Calu3 (cell line): ENCODE data around the gene STK33. TPM values are rescaled to one million over a fixed set of nuclear protein-coding genes. Genes with fewer than 3 reads are reported as not detected.

ENCODE experiments used
- BruUV-seq: library from RNA; stranded (reverse); fragments of 400-500 nt; replicated peaks from 2 replicates; lab custom pipeline; 2021; lab: Mats Ljungman, UMichigan
- CTCF ChIA-PET: fragments of 300-600 bp; sonication (Branson Sonifier 250); formaldehyde crosslinking; loops from one replicate; lab custom pipeline; 2022; ENCODE audit warnings: antibody characterized with exemption; lab: Charles Lee
- DNase-seq: peaks from one replicate; pipeline ENCODE4 v3.0.0; 2022
- H3K27ac Mint-ChIP-seq: one replicate; pipeline ENCODE4 v1.8.0; 2022; ENCODE audit warnings: mixed read lengths; ENCODE audit not compliant: unreplicated experiment
- H3K27me3 Mint-ChIP-seq: one replicate; pipeline ENCODE4 v1.8.0; 2022; ENCODE audit warnings: mixed read lengths; ENCODE audit not compliant: unreplicated experiment
- H3K36me3 Mint-ChIP-seq: one replicate; pipeline ENCODE4 v1.8.0; 2022; ENCODE audit warnings: mild to moderate bottlenecking, moderate library complexity, mixed read lengths; ENCODE audit not compliant: insufficient read depth, unreplicated experiment
- H3K4me1 Mint-ChIP-seq: one replicate; pipeline ENCODE4 v1.8.0; 2022; ENCODE audit warnings: mild to moderate bottlenecking, low read depth, mixed read lengths; ENCODE audit not compliant: unreplicated experiment
- H3K4me3 Mint-ChIP-seq: one replicate; pipeline ENCODE4 v1.8.0; 2022; ENCODE audit warnings: mild to moderate bottlenecking, low read depth, moderate library complexity, mixed read lengths; ENCODE audit not compliant: unreplicated experiment
- H3K9me3 Mint-ChIP-seq: one replicate; pipeline ENCODE4 v1.8.0; 2022; ENCODE audit warnings: low read depth, mixed read lengths; ENCODE audit not compliant: unreplicated experiment
- intact Hi-C: fragments of 100-400 bp; cut with micrococcal nuclease; formaldehyde crosslinking; loops from one replicate; pipeline ENCODE4 v1.10.0; 2022; ENCODE audit not compliant: unreplicated experiment
- total RNA-seq: library from RNA; stranded (reverse); gene quantifications from 2 replicates; pipeline ENCODE4 v1.2.3, GENCODE V29; 2022
- TF ChIP-seq, protein P1 (sequence below): fragments of 200-600 bp; IDR thresholded peaks from one replicate; pipeline ENCODE4 v1.8.0; 2022; ENCODE audit warnings: antibody characterized with exemption; ENCODE audit not compliant: unreplicated experiment

STK33 gene
- total RNA-seq, 1 experiment from 2014 or later = 3.0 TPM

DNA sequence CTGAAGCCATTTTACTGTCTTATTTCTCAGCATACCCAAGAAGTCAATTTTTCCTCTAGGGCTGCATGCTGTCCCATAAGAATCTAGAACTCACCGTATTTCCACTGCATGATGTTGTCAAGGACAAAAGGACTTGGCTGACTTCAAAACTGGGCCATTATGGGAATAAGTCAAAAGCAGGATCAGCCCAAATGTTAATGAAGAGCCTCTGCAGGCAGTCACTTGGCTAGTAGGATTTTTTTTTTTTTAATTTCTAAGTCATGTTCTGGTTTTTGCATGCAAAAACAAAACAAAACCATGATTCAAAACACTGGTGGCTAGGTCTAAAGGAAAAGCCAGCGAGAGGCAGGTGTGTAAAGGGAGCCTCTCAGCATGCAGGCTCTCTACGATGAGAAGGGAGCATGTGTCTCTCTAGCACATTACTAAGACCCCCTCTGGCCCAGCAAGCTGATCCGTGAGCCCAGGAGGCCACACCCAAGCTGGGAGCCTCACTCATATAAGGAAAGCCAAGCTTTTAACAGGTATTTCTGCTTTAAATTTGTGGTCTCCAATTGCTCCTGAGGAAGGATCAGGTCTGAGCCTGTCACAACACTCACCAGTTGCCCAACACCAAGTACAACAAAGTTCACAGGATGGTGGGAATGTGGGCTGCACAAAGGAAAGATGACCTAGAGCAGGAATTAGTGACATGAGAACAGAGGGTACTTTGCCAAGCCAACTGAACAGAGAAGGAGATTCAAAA lies 21.4 kb upstream of the STK33 start:
- Mint-ChIP-seq H3K36me3 (no peaks in the 10 kb centered on the region), H3K27me3 (no peaks in the 10 kb centered on the region), H3K4me1 (no peaks in the 10 kb centered on the region), H3K27ac (no peak overlapping the region), H3K9me3 (no peaks in the 10 kb centered on the region), H3K4me3 (no peak overlapping the region)
- CTCF ChIA-PET = no interaction called here
- TF ChIP-seq, protein P1, sequence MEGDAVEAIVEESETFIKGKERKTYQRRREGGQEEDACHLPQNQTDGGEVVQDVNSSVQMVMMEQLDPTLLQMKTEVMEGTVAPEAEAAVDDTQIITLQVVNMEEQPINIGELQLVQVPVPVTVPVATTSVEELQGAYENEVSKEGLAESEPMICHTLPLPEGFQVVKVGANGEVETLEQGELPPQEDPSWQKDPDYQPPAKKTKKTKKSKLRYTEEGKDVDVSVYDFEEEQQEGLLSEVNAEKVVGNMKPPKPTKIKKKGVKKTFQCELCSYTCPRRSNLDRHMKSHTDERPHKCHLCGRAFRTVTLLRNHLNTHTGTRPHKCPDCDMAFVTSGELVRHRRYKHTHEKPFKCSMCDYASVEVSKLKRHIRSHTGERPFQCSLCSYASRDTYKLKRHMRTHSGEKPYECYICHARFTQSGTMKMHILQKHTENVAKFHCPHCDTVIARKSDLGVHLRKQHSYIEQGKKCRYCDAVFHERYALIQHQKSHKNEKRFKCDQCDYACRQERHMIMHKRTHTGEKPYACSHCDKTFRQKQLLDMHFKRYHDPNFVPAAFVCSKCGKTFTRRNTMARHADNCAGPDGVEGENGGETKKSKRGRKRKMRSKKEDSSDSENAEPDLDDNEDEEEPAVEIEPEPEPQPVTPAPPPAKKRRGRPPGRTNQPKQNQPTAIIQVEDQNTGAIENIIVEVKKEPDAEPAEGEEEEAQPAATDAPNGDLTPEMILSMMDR = no peak
- no TSS peak for BruUV-seq
- DNase-seq = no peak
- intact Hi-C loops = no loop called here

DNA sequence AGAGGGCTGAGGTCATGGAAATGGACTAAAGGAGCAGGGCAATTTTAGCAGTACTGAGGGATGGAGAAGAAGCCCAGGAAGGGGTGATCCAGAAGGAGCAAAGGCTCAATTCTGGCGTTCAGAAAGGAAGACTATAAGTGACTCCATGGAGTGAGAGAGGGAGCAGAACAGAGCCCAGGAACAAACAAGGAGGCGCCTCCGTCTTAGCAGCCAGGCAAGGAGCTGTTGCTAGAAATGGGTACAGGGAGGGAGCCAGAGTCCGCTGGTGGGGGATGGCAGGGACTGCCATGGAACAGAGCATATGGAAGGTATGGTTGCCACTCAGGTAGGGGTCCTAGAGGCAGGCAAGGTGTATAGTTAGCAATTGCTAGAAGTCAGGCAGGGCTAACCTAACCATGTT lies 20.5 kb upstream of the STK33 start:
- no TSS peak for BruUV-seq
- no peaks in the 10 kb centered on the region for H3K9me3 Mint-ChIP-seq

DNA sequence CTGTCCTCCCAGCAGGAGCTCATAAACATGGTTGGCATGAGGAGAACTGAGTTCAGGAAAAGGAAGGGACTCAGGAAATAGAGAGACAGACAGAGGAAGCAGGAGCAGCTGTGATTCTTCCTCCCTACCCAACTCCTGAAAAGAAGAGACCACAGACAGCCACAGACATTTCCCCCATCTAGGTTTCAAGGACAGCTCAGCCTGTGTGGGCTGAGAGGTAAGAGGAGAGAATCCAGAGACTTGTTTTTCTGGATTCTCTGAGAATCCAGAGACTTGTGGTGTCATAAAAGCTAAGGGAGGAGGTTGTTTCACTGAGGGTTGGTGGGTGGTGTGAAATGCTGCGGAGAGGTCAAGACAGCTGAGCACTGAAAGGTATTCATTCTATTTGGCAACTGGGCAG lies 19.0 kb upstream of the STK33 start:
- Mint-ChIP-seq H3K4me1 (no peaks in the 10 kb centered on the region), H3K36me3 (no peaks in the 10 kb centered on the region), H3K27me3 (no peaks in the 10 kb centered on the region), H3K4me3 (no peak overlapping the region), H3K9me3 (no peaks in the 10 kb centered on the region), H3K27ac (no peak overlapping the region)
- no TSS peak for BruUV-seq
- intact Hi-C loops = no loop called here
- DNase-seq = no peak
- CTCF ChIA-PET = interaction anchor here (0.6 kb wide), 1 partner anchor 1007 kb away, joined by 6 read pairs; no protein-coding TSS in a partner anchor
- TF ChIP-seq, protein P1 = no peak

More for the DNA sequence above, 20.5 kb upstream of the STK33 start:
- Mint-ChIP-seq H3K27me3 (no peaks in the 10 kb centered on the region), H3K4me3 (no peak overlapping the region), H3K27ac (no peak overlapping the region), H3K36me3 (no peaks in the 10 kb centered on the region), H3K4me1 (no peaks in the 10 kb centered on the region)
- TF ChIP-seq, protein P1 = no peak
- CTCF ChIA-PET = no interaction called here
- intact Hi-C loops = no loop called here
- no peak for DNase-seq

DNA sequence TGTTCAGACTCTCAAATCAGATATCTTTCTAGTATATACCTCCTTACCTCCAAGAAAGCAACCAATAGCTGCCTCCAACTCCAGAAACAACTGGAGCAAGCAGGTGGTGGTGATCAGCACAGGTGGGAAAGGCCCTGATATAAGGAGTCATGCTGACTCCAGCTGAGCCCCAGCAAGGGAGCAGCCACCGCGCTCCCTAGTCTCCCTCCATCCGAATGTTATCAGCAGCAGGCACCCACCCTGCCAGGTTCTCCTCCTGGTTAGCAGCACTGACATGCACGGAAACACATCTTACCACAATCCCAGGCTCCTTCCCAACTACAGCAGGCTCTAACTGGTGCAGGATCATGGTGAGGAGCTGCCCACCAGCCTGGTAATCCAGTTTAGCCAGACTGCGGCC lies 18.5 kb upstream of the STK33 start:
- TF ChIP-seq, protein P1 = no peak
- Mint-ChIP-seq H3K9me3 (no peaks in the 10 kb centered on the region), H3K27me3 (no peaks in the 10 kb centered on the region), H3K36me3 (no peaks in the 10 kb centered on the region), H3K4me1 (no peaks in the 10 kb centered on the region), H3K27ac (no peak overlapping the region), H3K4me3 (no peak overlapping the region)
- intact Hi-C loops = no loop called here
- no peak for DNase-seq
- no TSS peak for BruUV-seq
- CTCF ChIA-PET = no interaction called here
